MV-4-11 (cell line): ENCODE measurements around the gene NHERF1.
A peak's percentile ranks its signal among the peaks of the same experiment; 100 is the strongest.

Source experiments
- DNase-seq: peaks from one replicate; lab custom pipeline; 2025; lab: John Stamatoyannopoulos, UW

NHERF1 gene

DNA sequence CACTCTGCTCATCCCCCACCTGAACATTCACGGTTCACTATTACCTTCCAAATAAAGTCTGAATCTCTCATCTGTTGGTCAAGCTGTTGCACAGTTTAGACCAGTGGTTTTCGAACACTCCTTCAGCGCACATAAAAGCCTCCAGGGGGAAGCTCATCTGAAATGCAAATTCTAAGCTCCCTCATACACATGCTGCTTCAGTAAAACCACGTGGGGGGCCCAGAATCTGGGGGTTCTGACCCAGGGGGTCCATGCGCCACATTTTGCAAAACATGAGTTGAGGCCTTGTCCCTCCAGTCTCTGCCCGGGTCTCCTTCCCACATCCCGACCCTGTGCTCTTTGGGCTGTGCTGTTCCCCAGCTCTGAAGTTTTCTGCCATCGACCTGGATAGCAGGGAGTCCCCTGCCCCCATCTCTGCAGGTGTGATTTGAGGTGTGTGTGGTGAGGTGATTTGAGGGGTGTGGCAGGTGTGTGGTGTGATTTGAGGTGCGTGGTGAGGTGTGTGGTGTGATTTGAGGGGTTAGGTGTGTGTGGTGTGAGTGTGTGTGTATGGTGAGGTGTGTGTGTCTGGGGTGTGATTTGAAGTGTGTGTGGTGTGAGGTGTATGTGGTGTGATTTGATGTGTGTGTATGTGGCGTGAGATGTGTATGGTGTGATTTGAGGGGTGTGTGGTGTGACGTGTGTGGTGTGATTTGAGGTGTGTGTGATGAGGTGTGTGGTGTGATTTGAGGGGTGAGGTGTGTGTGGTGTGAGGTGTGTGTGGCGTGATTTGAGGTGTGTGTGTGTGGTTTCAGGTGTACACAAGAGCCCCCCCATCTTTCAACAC, 16.2 kb upstream of the NHERF1 start:
- no peak for DNase-seq

- no peak for DNase-seq
Measured at GRCh38 chr17:74733365-74734122, 14.9 kb upstream of the NHERF1 start.

DNA sequence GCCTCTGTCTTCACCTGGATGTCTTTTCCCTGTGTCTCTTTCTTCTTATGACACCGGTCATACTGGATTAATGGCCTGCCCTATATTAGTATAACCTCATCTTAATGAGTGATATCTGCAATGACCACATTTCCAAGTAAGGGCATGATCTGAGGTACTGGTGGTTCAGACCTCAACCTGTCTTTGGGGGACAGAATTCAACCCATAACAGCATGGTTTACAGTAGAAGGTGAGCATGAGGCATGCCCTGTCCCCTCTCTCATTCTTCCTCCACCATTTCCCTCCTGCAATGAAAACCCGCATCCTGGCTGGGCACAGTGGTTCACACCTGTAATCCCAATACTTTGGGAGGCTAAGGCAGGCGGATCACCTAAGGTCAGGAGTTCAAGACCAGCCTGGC, 14.2 kb upstream of the NHERF1 start:
- DNase-seq: no peak

DNA sequence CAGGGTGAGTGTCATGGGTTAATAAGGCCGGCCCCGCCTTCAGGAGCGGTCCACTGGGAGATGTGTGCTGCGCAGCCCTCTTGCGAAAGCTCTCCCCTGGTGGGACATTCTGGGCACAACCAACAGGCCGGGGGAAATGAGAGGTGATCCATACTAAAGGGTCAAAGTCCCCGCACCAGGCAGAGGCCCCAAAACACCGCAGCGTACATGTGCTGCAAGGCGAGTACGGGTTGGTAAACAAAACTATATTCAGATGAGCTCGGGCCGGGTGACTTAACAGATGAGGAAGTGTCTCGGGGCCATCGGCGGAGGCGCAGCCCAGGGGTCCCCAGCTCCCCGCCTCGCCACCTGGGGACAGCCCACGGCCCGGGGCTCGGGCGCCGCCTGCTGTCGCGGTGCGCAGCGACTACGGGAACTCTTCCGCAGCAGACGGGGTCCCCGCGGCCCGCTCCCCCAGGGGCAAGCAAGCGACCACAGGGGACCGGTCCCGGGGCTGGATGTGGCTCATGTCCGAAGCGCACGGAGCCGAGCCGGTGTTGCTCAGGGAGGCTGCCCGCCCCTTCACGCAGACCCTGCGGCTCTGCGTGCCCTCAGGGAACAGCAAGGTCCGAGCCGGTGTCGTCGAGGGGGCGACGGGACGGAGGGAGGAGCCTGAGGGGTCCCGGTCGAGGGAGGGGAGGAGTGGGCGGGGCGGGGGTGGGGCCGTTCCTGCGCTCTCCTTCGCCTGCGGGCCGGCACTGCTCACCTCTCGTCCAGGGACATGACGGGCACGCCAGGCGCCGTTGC, 11.7 kb upstream of the NHERF1 start, which contains the start of gene RAB37:
Gene RAB37 (plus strand): TSS at position 744 of the 786 bp plus-strand sequence. CDS start 17 bp downstream, at position 761.
- DNase-seq: peak; percentile 96

DNA sequence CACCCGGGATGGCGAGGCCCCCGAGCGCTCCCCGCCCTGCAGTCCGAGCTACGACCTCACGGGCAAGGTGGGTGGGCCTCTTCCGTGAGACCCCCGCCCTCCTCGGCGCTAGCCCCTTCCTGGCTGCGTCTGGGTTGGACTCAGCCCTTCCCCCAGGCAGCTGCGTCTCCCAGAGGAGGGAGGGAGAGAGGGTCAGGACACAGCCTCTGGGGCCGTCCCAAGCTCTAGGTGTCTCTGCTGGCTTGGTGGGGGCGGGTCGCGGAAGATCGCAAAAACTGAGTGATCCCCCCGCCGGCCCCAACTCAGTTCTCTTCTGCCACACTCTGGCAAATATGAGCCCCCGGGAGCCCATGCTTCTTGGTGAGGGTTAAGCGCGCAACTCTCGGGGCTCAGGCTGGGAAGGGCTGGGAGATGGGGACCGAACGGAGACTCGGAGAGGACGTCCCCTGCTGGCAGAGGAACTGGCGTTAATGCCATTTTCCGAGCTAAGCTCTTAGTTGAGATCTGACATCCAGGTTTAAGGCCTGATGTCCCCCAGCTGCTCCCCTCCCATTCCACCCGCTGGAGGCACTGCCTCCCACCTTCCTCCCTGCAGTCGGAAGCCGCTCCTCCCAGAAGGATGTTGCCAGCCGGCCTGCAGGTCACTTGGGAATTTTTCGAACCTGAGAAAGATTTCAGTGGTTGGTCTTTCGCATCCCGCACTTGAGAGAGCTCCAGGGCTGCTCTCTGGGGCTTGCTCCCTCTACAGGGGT, 11.0 kb upstream of the NHERF1 start:
- DNase-seq: peak; percentile 65

GRCh38 chr17:74738051-74738996, 10.1 kb upstream of the NHERF1 start:
- DNase-seq: peak; percentile 87

GRCh38 chr17:74739227-74739831, 9.1 kb upstream of the NHERF1 start:
- no peak for DNase-seq

GRCh38 chr17:74740173-74740572, 8.3 kb upstream of the NHERF1 start:
- DNase-seq: no peak

GRCh38 chr17:74740641-74741387, 7.6 kb upstream of the NHERF1 start:
- no peak for DNase-seq

DNA sequence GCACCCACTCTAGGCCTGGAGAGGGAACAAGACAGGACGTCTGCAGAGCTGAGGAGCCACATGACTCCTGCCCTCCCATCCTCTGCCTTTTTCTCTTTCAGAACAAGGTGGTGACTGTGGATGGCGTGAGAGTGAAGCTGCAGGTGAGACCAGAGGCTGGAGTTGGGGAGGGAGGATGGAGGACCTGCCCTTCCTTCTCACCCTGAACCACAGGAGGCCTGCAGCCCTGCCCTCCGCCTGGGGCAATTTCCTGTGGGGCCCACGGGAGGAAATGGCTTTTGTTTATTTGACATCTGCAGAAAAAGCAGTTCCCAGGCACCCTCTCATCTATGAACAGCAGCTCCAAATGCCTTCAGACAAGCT, 6.3 kb upstream of the NHERF1 start:
- DNase-seq: peak; percentile 81

GRCh38 chr17:74742978-74743545, 5.4 kb upstream of the NHERF1 start:
- no peak for DNase-seq

DNA sequence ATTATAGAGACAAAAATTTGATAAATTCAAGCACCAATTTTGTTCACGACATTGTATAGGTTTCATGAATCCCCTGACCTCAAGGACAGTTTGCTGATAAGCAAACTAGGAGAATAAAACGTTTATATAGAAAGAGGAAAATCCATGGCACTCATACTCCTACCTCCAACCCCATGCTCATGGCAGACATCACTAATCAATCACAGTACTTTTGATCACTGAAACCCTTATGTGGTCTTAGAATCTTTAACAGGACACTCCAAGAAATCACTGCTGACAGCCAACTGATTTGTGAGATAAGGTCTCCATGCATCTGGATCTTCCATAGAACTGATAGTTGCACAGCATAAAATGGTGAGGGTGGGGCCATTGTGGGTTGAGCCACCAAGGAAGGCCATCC, 4.7 kb upstream of the NHERF1 start:
- DNase-seq: no peak

DNA sequence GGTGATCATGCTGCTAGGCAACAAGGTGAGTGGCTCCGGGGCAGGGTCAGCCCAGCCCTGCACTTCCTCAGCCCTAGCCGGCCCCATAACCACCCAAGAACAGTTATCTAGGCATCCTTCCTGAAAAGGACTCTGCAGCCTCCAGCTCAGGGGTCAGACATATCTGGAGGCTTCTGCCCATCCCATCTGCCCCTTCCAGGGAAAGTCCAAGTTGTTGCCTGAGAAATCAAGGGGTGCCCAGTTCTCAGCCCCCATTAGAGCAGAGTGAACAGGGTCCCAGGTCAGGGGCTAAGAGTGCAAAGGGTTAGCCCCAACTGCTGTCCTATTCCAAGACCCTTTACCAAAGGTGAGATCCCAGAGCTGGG, 4.1 kb upstream of the NHERF1 start:
- no peak for DNase-seq

GRCh38 chr17:74744714-74745547, 3.5 kb upstream of the NHERF1 start:
- DNase-seq: peak; percentile 62

DNA sequence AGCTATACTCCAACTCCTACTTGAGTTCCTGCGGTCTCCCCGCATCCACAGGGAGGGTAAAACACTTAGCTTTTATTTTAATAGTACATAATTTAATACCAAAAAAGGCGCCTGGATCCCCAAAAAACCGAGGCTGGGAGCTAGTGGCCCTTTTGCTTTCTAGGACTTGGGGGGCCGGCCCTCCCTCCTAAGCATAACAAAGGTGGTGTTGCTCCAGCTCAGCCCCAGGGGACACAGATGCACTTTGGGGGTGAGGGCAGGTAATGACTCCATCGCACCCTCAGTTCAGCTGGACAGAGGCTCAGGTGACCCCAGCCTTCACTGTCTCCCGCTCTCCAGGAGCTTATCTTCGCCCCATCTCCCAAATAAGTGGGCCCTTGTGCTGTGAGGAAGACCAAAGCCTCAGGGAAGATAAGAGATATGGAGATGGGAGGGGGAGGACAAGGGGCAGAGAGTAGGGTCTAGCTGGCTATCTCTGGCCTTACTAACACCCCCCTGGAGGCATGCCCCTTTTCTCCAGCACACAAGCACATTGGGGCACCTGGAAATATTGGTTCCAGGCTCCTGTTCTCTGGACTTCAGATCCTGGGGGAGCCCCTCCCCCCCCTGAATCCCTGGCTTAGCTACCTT, 2.8 kb upstream of the NHERF1 start:
- no peak for DNase-seq

GRCh38 chr17:74746376-74746775, 2.1 kb upstream of the NHERF1 start:
- no peak for DNase-seq

GRCh38 chr17:74746922-74747321, 1.5 kb upstream of the NHERF1 start:
- DNase-seq: peak; percentile 59

GRCh38 chr17:74748279-74748528, 224 bp upstream of the NHERF1 start:
- DNase-seq: no peak
